GM23338 (cell line): ENCODE results near the gene GNLY. TPM values are rescaled to one million over a fixed set of nuclear protein-coding genes. Genes with fewer than 3 reads are reported as not detected.

Source experiments
- ATAC-seq: fragments of 200-7000 bp; cut with Tn5 transposase; 3 replicates; pipeline ENCODE4 v1.9.1; 2020
- DNase-seq: peaks from one replicate; pipeline ENCODE4 v3.0.0-alpha.2; 2015; ENCODE audit warnings: low spot score
- H2AFZ ChIP-seq: fragments of 200-600 bp; sonication (generic); 2 replicates; pipeline ENCODE4 v1.8.0; 2016; ENCODE audit warnings: antibody characterized with exemption, mild to moderate bottlenecking, moderate library complexity
- H3F3A ChIP-seq: fragments of 200-600 bp; sonication (generic); replicated peaks from 2 replicates; pipeline ENCODE4 v1.8.0; 2017; ENCODE audit warnings: antibody characterized with exemption, mixed run types, low read depth
- H3K27ac ChIP-seq: fragments of 200-600 bp; sonication (generic); 2 replicates; pipeline ENCODE4 v1.6.1; 2016; ENCODE audit warnings: low read depth
- H3K27me3 ChIP-seq: fragments of 200-600 bp; sonication (generic); 2 replicates; pipeline ENCODE4 v1.8.0; 2016; ENCODE audit warnings: mild to moderate bottlenecking, mixed run types, moderate library complexity; ENCODE audit not compliant: insufficient read depth
- H3K36me3 ChIP-seq: fragments of 200-600 bp; sonication (generic); 2 replicates; pipeline ENCODE4 v1.8.0; 2016; ENCODE audit warnings: mild to moderate bottlenecking; ENCODE audit not compliant: insufficient read depth
- H3K4me1 ChIP-seq: fragments of 200-600 bp; sonication (generic); 2 replicates; pipeline ENCODE4 v1.8.0; 2016; ENCODE audit warnings: mild to moderate bottlenecking, moderate library complexity; ENCODE audit not compliant: insufficient read depth
- H3K4me2 ChIP-seq: fragments of 200-600 bp; sonication (generic); 2 replicates; pipeline ENCODE4 v1.7.1; 2017; ENCODE audit warnings: mixed run types
- H3K4me3 ChIP-seq: fragments of 200-600 bp; sonication (generic); 2 replicates; pipeline ENCODE4 v1.6.1; 2016; ENCODE audit warnings: mixed run types
- H3K79me2 ChIP-seq: fragments of 200-600 bp; sonication (generic); replicated peaks from 2 replicates; pipeline ENCODE4 v1.8.0; 2017; ENCODE audit warnings: mild to moderate bottlenecking; ENCODE audit not compliant: insufficient read depth
- H3K9me2 ChIP-seq: fragments of 200-600 bp; sonication (generic); 2 replicates; pipeline ENCODE4 v1.8.0; 2017; ENCODE audit not compliant: insufficient read depth
- H4K20me1 ChIP-seq: fragments of 200-600 bp; sonication (generic); replicated peaks from 2 replicates; pipeline ENCODE4 v1.8.0; 2017; ENCODE audit warnings: mild to moderate bottlenecking; ENCODE audit not compliant: insufficient read depth
- H3K27ac Mint-ChIP-seq: 2 replicates; pipeline ENCODE4 v1.8.0; 2020; ENCODE audit warnings: inconsistent platforms, mild to moderate bottlenecking, moderate library complexity, mixed read lengths
- H3K27me3 Mint-ChIP-seq: 3 replicates; pipeline ENCODE4 v1.8.0; 2022; ENCODE audit warnings: low read depth, mild to moderate bottlenecking, moderate library complexity, mixed read lengths, inconsistent platforms; ENCODE audit not compliant: insufficient read depth, poor library complexity
- H3K36me3 Mint-ChIP-seq: 3 replicates; pipeline ENCODE4 v1.8.0; 2021; ENCODE audit warnings: low read depth, mild to moderate bottlenecking, inconsistent platforms, moderate library complexity, mixed read lengths
- H3K4me1 Mint-ChIP-seq: 3 replicates; pipeline ENCODE4 v1.8.0; 2020; ENCODE audit warnings: mild to moderate bottlenecking, inconsistent platforms, mixed read lengths
- H3K4me3 Mint-ChIP-seq: 3 replicates; pipeline ENCODE4 v1.8.0; 2021; ENCODE audit warnings: moderate library complexity, mild to moderate bottlenecking, inconsistent platforms, mixed read lengths
- H3K9me3 Mint-ChIP-seq: 3 replicates; pipeline ENCODE4 v1.8.0; 2020; ENCODE audit warnings: moderate library complexity, mild to moderate bottlenecking, inconsistent platforms, mixed read lengths
- CREB1 ChIP-seq: fragments of 250-450 bp; sonication (Bioruptor Pico); IDR thresholded peaks from 2 replicates; pipeline ENCODE4 v1.5.0; 2020; ENCODE audit warnings: low read depth, mild to moderate bottlenecking, moderate library complexity
- EZH2 ChIP-seq: fragments of 200-600 bp; sonication (generic); IDR thresholded peaks from one replicate; pipeline ENCODE4 v1.8.0; 2017; ENCODE audit warnings: antibody characterized with exemption, mild to moderate bottlenecking, low read depth; ENCODE audit not compliant: unreplicated experiment
- EZH2phosphoT487 ChIP-seq: fragments of 200-600 bp; sonication (generic); IDR thresholded peaks from one replicate; pipeline ENCODE4 v1.8.1; 2018; ENCODE audit warnings: antibody characterized with exemption; ENCODE audit not compliant: unreplicated experiment
- JUNB ChIP-seq: IDR thresholded peaks from one replicate; pipeline ENCODE4 v1.6.1; 2016; ENCODE audit warnings: antibody characterized with exemption; ENCODE audit not compliant: unreplicated experiment
- NANOG ChIP-seq: IDR thresholded peaks from 2 replicates; pipeline ENCODE4 v1.6.1; 2016; ENCODE audit warnings: antibody characterized with exemption, borderline replicate concordance
- POLR2AphosphoS5 ChIP-seq: IDR thresholded peaks from 2 replicates; pipeline ENCODE4 v1.6.1; 2016; ENCODE audit warnings: antibody characterized with exemption, low read depth
- STAT1 ChIP-seq: IDR thresholded peaks from one replicate; pipeline ENCODE4 v1.6.1; 2016; ENCODE audit warnings: antibody characterized with exemption; ENCODE audit not compliant: unreplicated experiment
- ZNF114 ChIP-seq: fragments of 250-450 bp; sonication (Bioruptor Pico); IDR thresholded peaks from 2 replicates; pipeline ENCODE4 v1.5.0; 2020; ENCODE audit warnings: mild to moderate bottlenecking, moderate library complexity
- ZNF331 ChIP-seq: fragments of 250-450 bp; sonication (Bioruptor Pico); IDR thresholded peaks from 2 replicates; pipeline ENCODE4 v1.5.0; 2020; ENCODE audit warnings: low read depth, mild to moderate bottlenecking, moderate library complexity
- polyA plus RNA-seq: library from polyadenylated mRNA; unstranded; fragments of >200 nt; fragmentation: Nextera tagmentation; extraction: Ambion mirVana; gene quantifications from 2 replicates; pipeline ENCODE4 v1.2.1, GENCODE V29; 2016
- total RNA-seq: library from RNA; depleted of rRNA; stranded (reverse); fragments of >200 nt; shearing (Covaris generic); gene quantifications from 2 replicates; pipeline ENCODE4 v1.2.3, GENCODE V29; 2014
- TF ChIP-seq, protein P1 (sequence below), 2 experiments: fragments of 200-600 bp in 1 of 2; sonication (generic) in 1 of 2; conservative IDR thresholded peaks; 2 replicates each; pipeline versions ENCODE4 v1.5.1 to v1.6.1; 2016 to 2017; ENCODE audit warnings: antibody characterized with exemption in 2 of 2, low read depth in 2 of 2, mild to moderate bottlenecking in 2 of 2, moderate library complexity in 1 of 2
- TF ChIP-seq, protein P2 (sequence below): IDR thresholded peaks from 2 replicates; pipeline ENCODE4 v1.6.1; 2016; ENCODE audit warnings: antibody characterized with exemption
- TF ChIP-seq, protein P3 (sequence below): fragments of 250-450 bp; sonication (Bioruptor Pico); IDR thresholded peaks from 2 replicates; pipeline ENCODE4 v1.5.0; 2020; ENCODE audit warnings: mild to moderate bottlenecking, moderate library complexity
- TF ChIP-seq, protein P4 (sequence below): IDR thresholded peaks from one replicate; pipeline ENCODE4 v1.6.1; 2018; ENCODE audit warnings: antibody characterized with exemption; ENCODE audit not compliant: unreplicated experiment

The GNLY gene
- total and polyA plus RNA-seq, 2 experiments from 2014 or later: not detected

DNA sequence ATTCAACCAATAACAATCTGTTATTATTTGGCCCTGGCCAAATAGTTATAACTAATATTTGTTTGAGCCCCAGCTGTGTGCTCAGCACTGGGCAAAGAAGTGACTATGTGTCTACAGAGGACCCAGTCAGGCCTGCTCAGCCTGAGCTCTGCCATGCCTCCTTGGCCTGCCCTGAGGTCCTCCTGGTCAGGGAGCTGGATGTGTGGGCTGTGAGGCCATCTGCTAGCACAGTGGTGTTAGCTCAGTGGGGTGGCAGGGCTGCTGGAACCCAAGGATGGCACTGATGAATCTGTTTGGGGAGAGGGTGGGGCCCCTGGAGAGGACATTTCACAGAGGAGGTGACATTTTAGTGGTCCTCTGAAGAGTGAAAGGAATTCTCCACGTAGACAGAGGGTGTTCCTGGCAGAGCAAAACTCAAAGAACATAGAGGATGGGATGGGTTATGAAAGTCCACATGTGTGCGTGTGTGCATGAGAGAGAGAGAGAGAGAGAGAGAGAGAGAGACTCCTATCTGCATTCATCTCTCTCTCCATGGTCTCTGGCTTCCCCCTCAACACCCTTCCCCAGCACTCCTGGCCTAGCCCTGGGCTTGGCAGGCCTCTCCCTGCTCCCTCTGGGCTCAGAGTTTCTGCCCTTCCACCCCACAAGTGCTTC, 38.4 kb downstream of the GNLY start:
- H3K4me2 ChIP-seq: no peak overlapping the region
- no peaks in the 10 kb centered on the region for H3K36me3 ChIP-seq
- ATAC-seq (no peak), DNase-seq (no peak)
- H3K4me1 ChIP-seq: no peaks in the 10 kb centered on the region
- Mint-ChIP-seq H3K27ac (no peak overlapping the region), H3K36me3 (no peaks in the 10 kb centered on the region), H3K4me3 (no peak overlapping the region), H3K27me3 (peaks cover 7% of the 10 kb centered on the region), H3K4me1 (no peaks in the 10 kb centered on the region), H3K9me3 (no peaks in the 10 kb centered on the region)
- H3F3A ChIP-seq: no peaks in the 10 kb centered on the region
- H3K4me3 ChIP-seq: no peak overlapping the region
- no peak for TF ChIP-seq NANOG
- no peak for TF ChIP-seq POLR2AphosphoS5
- no peak for TF ChIP-seq STAT1
- TF ChIP-seq EZH2phosphoT487: no peak
- TF ChIP-seq, protein P1, sequence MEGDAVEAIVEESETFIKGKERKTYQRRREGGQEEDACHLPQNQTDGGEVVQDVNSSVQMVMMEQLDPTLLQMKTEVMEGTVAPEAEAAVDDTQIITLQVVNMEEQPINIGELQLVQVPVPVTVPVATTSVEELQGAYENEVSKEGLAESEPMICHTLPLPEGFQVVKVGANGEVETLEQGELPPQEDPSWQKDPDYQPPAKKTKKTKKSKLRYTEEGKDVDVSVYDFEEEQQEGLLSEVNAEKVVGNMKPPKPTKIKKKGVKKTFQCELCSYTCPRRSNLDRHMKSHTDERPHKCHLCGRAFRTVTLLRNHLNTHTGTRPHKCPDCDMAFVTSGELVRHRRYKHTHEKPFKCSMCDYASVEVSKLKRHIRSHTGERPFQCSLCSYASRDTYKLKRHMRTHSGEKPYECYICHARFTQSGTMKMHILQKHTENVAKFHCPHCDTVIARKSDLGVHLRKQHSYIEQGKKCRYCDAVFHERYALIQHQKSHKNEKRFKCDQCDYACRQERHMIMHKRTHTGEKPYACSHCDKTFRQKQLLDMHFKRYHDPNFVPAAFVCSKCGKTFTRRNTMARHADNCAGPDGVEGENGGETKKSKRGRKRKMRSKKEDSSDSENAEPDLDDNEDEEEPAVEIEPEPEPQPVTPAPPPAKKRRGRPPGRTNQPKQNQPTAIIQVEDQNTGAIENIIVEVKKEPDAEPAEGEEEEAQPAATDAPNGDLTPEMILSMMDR (conservative IDR thresholded peaks at IDR 0.05; ENCODE audit: low read depth in 2 of 2): no peak
- TF ChIP-seq, protein P2, sequence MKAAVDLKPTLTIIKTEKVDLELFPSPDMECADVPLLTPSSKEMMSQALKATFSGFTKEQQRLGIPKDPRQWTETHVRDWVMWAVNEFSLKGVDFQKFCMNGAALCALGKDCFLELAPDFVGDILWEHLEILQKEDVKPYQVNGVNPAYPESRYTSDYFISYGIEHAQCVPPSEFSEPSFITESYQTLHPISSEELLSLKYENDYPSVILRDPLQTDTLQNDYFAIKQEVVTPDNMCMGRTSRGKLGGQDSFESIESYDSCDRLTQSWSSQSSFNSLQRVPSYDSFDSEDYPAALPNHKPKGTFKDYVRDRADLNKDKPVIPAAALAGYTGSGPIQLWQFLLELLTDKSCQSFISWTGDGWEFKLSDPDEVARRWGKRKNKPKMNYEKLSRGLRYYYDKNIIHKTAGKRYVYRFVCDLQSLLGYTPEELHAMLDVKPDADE: no peak
- TF ChIP-seq CREB1: no peak
- TF ChIP-seq, protein P3, sequence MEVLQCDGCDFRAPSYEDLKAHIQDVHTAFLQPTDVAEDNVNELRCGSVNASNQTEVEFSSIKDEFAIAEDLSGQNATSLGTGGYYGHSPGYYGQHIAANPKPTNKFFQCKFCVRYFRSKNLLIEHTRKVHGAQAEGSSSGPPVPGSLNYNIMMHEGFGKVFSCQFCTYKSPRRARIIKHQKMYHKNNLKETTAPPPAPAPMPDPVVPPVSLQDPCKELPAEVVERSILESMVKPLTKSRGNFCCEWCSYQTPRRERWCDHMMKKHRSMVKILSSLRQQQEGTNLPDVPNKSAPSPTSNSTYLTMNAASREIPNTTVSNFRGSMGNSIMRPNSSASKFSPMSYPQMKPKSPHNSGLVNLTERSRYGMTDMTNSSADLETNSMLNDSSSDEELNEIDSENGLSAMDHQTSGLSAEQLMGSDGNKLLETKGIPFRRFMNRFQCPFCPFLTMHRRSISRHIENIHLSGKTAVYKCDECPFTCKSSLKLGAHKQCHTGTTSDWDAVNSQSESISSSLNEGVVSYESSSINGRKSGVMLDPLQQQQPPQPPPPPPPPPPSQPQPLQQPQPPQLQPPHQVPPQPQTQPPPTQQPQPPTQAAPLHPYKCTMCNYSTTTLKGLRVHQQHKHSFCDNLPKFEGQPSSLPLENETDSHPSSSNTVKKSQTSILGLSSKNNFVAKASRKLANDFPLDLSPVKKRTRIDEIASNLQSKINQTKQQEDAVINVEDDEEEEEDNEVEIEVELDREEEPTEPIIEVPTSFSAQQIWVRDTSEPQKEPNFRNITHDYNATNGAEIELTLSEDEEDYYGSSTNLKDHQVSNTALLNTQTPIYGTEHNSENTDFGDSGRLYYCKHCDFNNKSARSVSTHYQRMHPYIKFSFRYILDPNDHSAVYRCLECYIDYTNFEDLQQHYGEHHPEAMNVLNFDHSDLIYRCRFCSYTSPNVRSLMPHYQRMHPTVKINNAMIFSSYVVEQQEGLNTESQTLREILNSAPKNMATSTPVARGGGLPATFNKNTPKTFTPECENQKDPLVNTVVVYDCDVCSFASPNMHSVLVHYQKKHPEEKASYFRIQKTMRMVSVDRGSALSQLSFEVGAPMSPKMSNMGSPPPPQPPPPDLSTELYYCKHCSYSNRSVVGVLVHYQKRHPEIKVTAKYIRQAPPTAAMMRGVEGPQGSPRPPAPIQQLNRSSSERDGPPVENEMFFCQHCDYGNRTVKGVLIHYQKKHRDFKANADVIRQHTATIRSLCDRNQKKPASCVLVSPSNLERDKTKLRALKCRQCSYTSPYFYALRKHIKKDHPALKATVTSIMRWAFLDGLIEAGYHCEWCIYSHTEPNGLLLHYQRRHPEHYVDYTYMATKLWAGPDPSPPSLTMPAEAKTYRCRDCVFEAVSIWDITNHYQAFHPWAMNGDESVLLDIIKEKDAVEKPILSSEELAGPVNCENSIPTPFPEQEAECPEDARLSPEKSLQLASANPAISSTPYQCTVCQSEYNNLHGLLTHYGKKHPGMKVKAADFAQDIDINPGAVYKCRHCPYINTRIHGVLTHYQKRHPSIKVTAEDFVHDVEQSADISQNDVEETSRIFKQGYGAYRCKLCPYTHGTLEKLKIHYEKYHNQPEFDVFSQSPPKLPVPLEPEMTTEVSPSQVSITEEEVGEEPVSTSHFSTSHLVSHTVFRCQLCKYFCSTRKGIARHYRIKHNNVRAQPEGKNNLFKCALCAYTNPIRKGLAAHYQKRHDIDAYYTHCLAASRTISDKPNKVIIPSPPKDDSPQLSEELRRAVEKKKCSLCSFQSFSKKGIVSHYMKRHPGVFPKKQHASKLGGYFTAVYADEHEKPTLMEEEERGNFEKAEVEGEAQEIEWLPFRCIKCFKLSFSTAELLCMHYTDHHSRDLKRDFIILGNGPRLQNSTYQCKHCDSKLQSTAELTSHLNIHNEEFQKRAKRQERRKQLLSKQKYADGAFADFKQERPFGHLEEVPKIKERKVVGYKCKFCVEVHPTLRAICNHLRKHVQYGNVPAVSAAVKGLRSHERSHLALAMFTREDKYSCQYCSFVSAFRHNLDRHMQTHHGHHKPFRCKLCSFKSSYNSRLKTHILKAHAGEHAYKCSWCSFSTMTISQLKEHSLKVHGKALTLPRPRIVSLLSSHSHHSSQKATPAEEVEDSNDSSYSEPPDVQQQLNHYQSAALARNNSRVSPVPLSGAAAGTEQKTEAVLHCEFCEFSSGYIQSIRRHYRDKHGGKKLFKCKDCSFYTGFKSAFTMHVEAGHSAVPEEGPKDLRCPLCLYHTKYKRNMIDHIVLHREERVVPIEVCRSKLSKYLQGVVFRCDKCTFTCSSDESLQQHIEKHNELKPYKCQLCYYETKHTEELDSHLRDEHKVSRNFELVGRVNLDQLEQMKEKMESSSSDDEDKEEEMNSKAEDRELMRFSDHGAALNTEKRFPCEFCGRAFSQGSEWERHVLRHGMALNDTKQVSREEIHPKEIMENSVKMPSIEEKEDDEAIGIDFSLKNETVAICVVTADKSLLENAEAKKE: no peak
- TF ChIP-seq ZNF114: no peak
- TF ChIP-seq JUNB: no peak
- TF ChIP-seq EZH2: no peak
- TF ChIP-seq ZNF331 (CRISPR knock-in tag): no peak
- TF ChIP-seq, protein P4, sequence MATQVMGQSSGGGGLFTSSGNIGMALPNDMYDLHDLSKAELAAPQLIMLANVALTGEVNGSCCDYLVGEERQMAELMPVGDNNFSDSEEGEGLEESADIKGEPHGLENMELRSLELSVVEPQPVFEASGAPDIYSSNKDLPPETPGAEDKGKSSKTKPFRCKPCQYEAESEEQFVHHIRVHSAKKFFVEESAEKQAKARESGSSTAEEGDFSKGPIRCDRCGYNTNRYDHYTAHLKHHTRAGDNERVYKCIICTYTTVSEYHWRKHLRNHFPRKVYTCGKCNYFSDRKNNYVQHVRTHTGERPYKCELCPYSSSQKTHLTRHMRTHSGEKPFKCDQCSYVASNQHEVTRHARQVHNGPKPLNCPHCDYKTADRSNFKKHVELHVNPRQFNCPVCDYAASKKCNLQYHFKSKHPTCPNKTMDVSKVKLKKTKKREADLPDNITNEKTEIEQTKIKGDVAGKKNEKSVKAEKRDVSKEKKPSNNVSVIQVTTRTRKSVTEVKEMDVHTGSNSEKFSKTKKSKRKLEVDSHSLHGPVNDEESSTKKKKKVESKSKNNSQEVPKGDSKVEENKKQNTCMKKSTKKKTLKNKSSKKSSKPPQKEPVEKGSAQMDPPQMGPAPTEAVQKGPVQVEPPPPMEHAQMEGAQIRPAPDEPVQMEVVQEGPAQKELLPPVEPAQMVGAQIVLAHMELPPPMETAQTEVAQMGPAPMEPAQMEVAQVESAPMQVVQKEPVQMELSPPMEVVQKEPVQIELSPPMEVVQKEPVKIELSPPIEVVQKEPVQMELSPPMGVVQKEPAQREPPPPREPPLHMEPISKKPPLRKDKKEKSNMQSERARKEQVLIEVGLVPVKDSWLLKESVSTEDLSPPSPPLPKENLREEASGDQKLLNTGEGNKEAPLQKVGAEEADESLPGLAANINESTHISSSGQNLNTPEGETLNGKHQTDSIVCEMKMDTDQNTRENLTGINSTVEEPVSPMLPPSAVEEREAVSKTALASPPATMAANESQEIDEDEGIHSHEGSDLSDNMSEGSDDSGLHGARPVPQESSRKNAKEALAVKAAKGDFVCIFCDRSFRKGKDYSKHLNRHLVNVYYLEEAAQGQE: no peak
- no peaks in the 10 kb centered on the region for H3K27me3 ChIP-seq
- no peaks in the 10 kb centered on the region for H3K9me2 ChIP-seq
- no peaks in the 10 kb centered on the region for H4K20me1 ChIP-seq
- no peak overlapping the region for H2AFZ ChIP-seq
- no peak overlapping the region for H3K27ac ChIP-seq
- no peaks in the 10 kb centered on the region for H3K79me2 ChIP-seq
